C1 segment of cervical spinal cord (tissue), 14 donors: Measurements from ENCODE around the gene SMTNL1.
A peak's percentile ranks its signal among the peaks of the same experiment; 100 is the strongest.
"Not testable (repeated sequence)": the region's sequence is repeated elsewhere in the genome, so short reads cannot be mapped to it uniquely, and the experiment has no call there.

Source experiments
- DNase-seq, 14 donors: peaks; one replicate each; lab custom pipeline; 2025; lab: John Stamatoyannopoulos, UW

Gene SMTNL1

DNA sequence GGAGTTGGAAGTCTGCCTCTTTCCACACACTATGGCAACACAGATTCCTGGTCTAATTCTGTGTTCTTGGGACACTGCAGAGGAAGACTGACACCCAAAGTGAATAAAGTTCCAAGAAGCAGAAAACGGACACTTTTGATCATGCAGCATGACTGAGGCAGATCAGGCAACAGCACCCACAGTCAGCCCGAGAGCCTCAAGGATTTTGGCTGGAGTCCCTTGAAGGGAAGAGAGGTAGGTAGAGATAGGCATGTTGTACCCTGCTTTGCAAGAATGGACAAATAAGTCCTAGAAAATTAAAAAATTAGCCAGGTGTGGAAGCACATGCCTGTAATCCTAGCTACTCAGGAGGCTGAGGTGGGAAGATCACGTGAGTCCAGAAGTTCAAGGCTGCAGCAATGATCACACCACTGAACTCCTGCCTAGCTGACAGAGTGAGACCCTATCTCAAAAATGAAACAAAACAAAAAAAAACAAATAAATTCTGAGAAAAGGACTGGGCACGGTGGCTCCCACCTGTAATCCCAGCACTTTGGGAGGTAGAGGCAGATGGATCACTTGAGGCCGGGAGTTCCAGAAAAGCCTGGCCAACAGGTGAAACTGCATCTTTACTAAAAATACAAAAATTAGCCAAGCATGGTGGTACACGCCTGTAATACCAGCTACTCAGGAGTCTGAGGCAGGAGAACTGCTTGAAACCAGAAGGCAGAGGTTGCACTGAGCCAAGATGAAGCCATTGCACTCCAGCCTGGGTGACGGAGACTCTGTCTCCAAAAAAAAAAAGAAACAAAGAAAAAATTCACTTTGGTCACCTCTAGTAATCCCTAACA lies 28.8 kb upstream of the SMTNL1 start:
- DNase-seq = no peak

DNA sequence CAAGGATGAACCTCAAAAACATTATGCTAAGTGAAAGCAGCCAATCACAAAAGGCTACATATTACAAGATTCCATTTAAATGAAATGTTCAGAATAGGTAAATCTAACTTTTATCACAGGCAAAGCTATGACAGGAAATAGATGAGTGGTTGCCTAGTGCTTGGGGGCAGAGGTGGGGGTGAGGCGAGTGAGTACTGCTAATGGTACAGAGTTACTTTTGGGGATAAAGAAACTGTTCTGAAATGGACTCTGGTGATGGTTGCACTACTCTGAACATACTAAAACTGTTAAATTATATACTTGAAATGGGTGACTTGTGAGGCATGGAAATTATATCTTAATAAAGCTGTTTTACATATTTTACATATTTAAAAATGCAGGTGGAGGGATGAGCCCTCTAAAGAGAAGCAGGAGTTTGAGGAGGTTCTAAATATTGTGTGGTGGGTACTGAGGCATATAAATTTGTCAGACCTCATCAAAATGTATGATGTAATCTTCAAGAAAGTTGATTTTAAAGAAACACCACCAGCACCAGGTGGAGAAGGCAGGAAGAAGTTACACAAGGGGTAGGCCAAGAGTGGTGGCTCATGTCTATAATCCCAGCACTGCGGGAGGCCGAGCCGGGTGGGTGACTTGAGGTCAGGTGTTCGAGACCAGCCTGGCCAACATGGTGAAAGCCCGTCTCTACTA lies 25.5 kb upstream of the SMTNL1 start:
- no peak for DNase-seq

DNA sequence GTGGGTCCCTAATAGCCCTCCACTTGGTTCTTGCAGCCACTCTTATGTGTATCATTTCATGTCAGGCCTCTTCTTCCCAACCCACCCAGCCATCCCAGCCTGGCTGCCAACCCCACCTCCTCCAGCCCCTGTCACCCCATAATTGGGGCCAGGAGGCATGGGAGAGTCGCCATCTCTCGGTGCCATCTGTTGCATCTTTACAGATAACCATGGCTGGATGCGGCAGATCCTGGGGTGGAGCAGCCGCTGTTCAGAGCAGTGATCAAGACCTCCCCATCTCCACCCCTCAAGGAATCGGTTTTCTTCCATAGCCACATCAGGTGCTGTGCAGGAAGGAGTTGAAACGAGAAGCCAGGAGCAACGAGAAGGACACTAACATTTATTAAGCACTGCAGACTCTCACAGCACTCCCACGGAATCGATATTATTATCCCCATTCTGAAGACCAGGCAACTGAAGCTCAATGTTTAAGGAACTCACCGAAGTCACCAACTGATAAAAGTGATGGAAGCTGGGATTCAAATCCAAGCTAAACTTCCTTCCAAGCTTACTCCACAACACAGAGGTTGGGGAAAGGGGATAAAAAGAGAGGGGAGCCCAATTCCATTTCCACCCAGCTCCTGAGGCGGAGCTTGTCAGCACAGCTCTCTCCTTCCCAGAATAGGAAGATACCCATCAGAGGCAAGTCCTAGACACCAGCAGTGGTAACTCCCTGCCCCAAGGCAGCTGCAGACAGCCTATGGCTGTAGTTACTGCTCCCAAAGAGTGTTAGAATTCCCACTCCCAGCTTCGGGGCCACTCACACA lies 24.5 kb upstream of the SMTNL1 start:
- no peak for DNase-seq

DNA sequence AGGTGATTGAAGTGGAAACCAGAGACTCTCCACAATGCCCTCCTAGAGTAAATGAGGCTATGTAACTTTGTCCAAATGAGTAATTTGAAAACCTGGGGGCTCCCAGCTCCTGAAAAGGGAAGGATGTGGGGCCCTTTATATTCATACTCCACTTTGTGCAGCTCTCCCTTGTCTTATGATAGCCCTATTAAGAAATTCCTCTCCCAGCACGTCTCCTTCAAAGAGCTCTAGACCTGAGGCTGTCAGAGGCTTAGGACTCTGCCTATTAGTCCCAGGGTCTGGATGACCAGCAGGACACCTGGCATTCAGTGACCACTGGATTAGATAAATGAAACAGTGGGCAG lies 24.0 kb upstream of the SMTNL1 start:
- no peak for DNase-seq

DNA sequence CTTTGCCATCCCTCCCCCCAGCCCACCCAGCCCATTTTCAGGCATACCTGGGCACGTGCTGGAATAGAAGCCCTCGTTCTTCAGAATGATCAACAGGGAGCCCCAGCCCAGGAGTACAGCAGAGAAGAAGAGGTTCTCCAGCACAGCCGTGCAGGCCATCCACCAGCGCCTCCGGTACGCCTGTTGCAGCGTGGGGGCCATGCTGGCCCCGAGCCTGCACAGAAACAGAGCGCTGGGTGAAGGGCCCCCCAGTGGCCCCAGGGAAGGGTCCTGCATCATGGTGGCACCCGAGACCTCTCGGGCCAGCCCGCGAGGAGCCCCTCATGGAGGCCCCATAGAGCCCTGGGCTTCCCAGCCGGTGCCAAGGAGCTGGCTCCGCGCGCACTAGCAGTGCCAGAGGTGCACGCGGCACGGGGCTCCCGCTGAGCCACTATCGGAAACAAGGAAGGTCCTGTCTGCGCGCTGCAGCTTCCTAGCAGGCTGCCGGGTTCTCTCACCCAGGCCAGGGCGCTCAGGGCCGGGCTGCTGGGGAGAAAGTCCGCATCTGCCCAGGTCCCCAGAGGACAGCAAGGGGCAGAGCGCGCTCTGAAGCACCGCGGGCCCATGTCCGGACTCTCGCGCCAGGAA lies 23.4 kb upstream of the SMTNL1 start:
- DNase-seq = peak in 2 of 14 donors; percentile 17 to 24

DNA sequence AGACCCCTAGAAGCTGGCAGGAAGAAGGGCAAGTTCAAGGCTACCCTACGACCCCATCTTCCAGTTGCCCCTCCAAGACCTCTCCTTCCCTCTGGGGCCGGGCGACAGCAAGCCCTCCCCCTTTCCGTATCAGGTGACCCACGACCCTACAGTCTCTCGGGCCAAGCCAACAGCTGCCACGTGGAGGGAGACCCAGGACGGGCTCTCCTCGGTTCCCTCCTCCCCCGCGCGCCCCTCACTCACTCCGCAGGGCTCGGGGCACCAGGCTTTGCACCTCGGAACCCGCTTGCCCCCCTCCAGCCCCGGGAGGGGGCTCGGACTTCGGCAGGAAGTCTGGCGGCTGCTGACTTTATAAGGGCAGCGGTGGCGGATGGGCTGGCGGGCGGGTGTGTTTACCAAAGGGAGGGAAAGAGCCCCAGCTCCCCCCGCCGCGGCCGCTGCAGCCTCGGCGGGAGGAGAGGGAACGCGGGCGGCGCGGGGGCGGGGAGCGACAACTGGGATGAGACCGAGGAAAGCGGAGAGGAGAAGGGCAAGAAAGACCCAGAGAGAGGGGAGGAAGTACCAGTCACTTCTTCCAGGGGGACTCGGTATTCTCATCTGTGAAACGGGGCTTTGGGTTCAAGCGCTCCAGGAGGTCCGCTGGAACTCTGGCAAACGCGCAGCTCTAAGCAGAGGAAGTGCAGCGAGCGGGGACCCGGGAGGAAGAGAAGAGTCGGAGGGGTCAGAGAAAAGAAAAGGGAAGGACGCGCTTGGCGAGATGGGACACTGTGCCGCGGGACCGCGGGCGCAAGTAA lies 22.7 kb upstream of the SMTNL1 start:
- DNase-seq = peak in 3 of 14 donors; percentile 13 to 26 (median 15)

DNA sequence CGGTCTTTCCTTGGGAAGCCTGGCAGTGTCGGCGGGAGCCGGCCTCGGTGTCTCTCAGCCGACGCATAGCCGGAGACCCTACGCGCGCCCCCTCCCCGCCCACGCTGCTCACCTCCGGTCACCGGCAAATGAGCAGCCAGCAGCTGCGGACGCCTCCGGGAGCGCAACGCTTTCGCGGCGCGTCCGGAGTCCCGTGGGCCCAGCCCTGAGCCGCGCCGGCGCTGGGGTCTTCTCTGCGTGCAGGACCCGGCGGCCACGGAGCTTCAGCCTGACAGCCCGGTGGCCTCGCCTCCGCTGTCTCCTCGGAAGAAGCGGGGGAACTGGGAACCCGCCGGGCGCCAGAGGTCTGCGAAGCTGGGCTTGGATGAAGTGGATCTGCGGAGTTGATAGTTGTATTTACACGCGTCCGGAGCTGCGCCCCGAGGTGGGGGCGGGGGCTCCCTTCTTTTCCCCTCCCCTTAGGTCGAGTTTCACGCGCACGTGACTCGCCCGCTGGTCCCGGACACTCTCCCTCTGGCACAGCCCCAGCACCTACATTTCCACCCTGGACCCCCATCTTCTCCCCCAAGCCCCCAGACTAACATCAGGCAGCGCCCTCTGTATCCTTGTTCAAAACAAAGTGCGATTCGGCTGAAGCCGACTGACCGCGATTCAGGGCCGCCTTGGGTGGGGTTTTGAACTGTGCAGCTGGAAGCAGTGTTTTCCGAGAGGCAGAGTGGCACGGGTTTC lies 21.9 kb upstream of the SMTNL1 start, which contains the start of gene SLC43A1:
Gene SLC43A1, minus strand, starts transcription at position 371 of the 729 bp plus-strand sequence. CDS start 1,591 bp downstream, outside the sequence.
- DNase-seq = peak in 3 of 14 donors; percentile 6 to 20 (median 9)

DNA sequence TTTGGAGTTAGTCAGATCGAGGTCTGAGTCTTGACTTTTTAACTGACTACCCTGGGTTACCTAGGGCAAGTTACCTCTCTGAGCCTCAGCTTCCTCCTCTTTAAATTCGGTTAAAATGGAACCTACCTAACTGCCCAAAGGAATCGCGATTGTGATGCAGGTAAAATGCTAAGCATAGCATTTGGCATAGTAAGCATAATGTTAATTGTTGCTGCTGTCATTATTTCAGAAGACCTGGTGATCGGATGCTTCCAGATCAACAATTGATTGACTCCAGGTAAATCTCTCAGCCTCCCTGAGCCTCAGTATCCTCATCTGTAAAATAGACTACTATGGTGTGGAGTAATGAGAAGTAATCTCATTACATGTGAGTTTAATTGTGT lies 21.3 kb upstream of the SMTNL1 start:
- no peak for DNase-seq

DNA sequence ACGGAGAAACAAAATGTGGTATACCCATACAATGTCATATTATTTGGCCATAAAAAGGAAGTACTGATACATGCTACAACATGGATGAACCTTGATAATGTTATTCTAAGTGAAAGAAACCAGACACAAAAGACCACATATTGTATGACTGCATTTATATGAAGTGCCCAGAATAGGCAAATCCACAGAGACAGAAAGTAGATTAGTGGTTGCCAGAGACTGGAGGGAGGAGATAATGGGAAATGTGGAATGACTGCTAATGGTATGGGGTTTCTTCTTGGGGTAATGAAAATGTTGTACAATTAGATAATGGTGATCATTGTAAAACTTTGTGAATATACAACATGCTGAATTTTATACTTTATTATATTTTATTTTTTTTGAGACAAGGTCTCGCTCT lies 16.3 kb upstream of the SMTNL1 start:
- DNase-seq = no peak

DNA sequence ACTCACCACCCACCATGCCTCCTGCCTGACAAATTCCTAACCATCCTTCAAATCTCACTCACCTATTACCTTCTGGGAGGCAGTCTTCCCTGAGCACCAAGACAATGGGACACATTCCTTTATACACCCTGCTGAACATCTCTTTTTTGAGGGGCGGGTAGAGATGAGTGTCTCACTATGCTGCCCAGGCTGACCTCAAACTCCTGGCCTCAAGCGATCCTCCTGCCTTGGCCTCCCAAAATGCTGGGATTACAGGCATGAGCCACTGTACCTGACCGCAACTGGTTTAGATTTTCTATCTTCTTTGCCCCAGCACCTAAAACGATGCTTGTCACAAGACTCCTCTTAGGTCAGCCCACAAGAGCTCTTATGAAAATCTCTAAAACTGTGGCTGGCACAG lies 14.0 kb upstream of the SMTNL1 start:
- no peak for DNase-seq

DNA sequence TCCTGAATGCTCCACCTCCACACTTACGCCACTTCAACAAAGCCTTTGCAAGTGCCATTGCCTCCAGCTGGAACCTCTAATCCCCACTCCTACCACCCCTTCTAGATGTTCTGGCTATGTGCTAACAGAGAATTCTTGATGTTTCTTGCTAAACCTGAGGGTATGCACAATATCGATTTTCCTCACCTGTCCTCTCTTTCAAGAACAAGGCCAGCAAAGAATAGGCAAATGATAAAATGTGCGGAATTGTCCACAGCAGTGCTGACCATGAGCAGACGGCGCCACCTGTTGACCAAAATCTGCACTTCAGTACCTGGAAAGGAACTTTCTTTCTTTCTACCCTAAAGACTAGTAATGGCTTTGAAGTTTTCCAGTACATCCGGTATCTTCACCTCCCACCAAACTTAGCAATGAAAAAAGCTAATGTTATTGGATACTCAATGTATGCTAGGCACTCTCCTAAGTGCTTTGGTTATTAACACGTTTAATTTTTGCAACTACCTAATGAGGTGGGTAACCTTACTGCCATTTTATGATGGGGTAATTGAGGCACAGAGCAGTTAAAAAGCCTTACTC lies 10.3 kb upstream of the SMTNL1 start:
- DNase-seq = peak in 9 of 14 donors; percentile 13 to 57 (median 26)

DNA sequence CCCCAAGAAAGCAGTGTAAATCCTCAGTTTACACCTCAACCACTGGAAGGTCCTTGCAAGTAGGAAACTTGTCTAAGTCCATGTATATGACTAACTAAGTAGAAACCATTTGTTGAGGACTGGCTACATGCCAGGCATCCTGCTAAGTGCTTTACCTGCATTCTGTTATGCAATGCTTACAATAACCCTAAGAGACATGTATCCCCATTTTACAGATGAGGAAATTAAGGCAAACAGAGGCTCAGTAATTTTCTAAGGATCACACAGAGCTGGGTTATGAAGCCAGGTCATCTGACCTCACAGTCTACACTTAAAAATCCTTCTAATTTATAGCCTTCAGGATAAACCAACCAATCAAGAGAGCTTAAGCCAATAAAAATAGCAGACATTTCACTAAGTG lies 8.4 kb upstream of the SMTNL1 start:
- no peak for DNase-seq

DNA sequence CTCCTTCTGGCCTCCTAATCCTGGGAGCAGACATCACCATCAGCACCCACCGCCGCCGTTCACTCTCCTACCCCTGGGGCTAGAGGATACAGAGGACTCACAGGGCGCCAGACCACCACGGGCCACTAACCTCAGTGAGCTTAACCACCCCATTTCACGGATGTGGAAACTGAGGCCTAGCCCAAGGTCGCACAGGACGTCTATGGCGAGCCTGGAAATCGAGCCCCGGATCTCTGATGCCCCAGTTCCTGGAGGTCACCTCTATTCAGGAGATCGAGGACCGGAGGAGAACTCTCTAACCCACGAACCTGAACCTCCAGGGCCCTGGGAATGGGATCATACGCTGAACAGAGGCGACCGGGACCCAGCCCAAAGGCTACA lies 7.2 kb upstream of the SMTNL1 start:
- DNase-seq = no peak

DNA sequence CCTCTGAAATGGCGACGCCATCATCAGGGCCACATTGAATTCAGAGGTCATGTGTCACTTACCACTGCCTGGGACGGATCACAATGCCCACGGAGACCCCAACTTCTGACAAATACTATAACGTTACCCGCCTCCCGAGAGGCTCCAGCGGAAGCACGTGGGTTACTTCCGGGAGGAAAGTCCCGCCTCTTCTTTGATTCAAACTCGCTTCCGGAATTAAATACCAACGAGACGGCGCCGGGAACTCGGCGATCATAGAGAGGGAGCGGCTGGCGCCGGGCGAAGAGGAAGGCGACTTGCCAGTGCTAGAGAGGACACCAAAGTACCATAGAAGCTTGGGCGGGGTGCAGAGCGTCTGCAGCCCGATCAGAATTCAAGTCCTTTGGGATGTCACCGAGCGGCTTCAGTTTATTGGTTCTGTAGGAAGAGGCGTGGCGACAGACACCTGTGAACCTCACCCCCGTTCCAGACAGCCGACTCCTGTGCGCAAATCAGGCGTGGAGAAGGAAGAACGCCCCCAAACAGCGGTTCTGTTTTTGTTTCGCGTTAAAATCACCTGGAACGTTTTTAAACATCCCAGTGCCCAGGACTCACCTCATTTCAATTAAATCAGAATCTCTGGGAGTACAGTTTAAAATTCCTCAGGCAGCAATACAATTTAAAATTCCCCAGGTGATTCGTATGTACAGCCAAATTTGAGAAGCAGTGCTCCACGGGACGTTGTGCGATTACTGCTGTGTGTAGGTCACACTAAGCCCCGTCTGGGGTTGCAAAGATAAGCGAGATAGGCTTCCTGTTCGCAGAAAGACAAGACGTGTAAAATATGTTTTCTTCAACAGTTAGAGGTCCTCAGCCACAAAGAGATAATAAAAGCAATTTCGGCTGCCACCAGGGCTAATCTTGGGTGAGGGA lies 6.5 kb upstream of the SMTNL1 start, which contains the start of gene TIMM10:
Gene TIMM10, minus strand, starts transcription at position 159 of the 912 bp plus-strand sequence. CDS start 565 bp downstream, outside the sequence.
- peak; percentile 49 to 99 (median 88) for DNase-seq

DNA sequence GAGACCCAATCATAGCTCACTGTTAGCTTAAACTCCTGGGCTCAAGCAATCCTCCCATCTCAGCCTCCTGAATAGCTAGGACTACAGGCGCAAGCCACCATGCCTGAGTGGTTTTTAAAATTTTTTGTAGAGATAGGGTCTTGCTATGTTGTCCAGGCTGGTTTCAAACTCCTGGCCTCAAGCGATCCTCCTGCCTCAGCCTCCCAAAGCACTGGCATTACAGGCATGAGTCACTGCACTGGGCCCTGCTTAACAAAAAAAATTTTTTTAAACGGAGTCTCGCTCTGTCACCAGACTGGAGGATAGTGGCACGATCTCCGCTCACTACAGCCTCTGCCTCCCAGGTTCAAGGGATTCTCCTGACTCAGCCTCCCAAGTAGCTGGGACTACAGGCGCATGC lies 2.9 kb upstream of the SMTNL1 start:
- not testable (repeated sequence) for DNase-seq

DNA sequence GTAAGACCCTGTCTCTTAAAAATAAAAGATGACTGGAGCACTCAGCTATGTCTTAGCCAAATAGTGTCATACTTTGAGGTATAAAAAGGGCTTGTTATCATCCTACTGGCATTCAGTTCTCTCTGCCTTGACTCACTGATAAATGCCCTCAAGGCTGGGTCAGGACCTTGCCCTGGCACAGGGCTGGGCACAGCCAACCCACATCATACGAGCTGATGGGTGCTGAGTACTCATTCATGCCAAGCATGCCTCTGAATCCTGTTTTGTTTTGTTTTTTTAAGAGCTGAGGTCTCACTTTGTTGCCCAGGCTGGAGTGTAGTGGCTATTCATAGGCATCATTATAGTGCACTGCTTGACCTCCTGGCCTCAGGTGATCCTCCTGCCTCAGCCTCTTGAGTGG lies 1.9 kb downstream of the SMTNL1 start:
- DNase-seq = no peak

DNA sequence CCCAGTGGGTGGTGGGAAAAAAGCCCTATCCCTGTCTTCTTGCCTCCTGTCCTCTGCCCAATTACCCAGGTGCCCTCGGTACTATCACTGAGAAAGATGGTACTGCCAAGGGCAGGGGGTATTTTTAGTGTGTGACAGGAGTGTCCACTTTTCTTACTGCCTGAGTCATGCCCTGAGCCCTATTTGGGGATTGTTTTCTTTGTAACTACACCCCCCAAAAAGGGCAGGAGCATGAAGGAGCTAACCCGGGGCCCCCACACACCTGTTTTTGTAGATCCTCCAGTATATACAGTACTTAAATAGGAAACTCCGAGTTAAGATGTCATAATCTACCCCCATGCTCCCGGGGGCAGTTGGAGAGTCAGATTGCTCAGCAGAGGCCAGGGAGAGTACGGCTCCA lies 3.8 kb downstream of the SMTNL1 start:
- DNase-seq = no peak

DNA sequence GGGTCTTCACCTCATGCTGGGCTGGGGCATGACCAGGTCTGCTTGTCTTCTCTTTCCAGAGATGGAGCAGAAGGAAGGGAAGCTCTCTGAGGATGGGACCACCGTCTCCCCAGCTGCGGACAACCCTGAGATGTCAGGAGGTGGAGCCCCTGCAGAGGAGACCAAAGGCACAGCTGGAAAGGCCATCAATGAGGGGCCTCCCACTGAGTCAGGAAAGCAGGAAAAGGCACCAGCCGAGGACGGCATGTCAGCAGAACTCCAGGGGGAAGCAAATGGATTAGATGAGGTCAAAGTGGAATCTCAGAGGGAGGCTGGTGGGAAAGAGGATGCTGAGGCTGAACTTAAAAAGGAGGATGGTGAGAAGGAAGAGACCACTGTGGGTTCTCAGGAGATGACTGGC lies 5.2 kb downstream of the SMTNL1 start:
- no peak for DNase-seq

DNA sequence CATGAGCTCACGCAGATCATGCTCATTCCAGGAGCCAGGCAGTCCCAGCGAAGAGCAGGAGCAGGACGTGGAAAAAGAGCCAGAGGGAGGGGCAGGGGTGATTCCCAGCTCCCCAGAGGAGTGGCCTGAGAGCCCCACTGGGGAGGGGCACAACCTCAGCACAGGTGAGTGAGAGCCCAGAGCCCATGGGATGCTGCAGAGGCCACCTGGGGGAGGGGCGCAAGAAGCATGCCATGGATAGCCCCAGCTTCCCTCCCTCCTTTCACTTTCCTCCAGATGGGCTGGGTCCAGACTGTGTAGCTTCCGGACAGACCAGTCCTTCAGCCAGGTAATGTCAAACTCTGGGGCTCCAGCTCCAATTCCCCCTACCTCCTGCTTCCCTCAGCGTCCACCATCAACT lies 6.2 kb downstream of the SMTNL1 start:
- no peak for DNase-seq
